HS-27A (cell line): ENCODE data around the gene COX5B.
"Not testable (repeated sequence)": the region's sequence is repeated elsewhere in the genome, so short reads cannot be mapped to it uniquely, and the experiment has no call there.

ENCODE experiments used
- DNase-seq: peaks from one replicate; pipeline ENCODE4 v3.0.0-alpha.2; 2012; ENCODE audit warnings: low read depth, missing footprints

The COX5B gene

GRCh38 chr2:97654309-97654708 lies 8.4 kb downstream of the COX5B start:
- no peak for DNase-seq

GRCh38 chr2:97654791-97655190 lies 8.9 kb downstream of the COX5B start:
- DNase-seq = no peak

GRCh38 chr2:97656129-97656755 lies 10.4 kb downstream of the COX5B start:
- no peak for DNase-seq

GRCh38 chr2:97656905-97657587 lies 11.2 kb downstream of the COX5B start:
- DNase-seq = no peak

GRCh38 chr2:97657986-97658690 lies 12.3 kb downstream of the COX5B start:
- DNase-seq = no peak

GRCh38 chr2:97658691-97659157 lies 12.9 kb downstream of the COX5B start:
- no peak for DNase-seq

- no peak for DNase-seq
Measured at GRCh38 chr2:97659256-97660043, 13.6 kb downstream of the COX5B start.

- DNase-seq = no peak
Measured at GRCh38 chr2:97660044-97660774, 14.3 kb downstream of the COX5B start.

GRCh38 chr2:97660775-97661389 lies 15.0 kb downstream of the COX5B start:
- DNase-seq = no peak

- DNase-seq = no peak
Measured at GRCh38 chr2:97661927-97662326, 16.1 kb downstream of the COX5B start.

GRCh38 chr2:97662386-97662894 lies 16.6 kb downstream of the COX5B start:
- no peak for DNase-seq

- DNase-seq = peak; percentile 92
Measured at GRCh38 chr2:97662895-97663625, 17.2 kb downstream of the COX5B start.

GRCh38 chr2:97663626-97663961 lies 17.7 kb downstream of the COX5B start:
- no peak for DNase-seq

GRCh38 chr2:97663962-97664635 lies 18.2 kb downstream of the COX5B start, which contains the start of gene ACTR1B:
Gene ACTR1B, minus strand, starts transcription at chr2:97664044. Its CDS starts 154 bp downstream, at chr2:97663890.
- DNase-seq = peak; percentile 96

GRCh38 chr2:97664636-97664970 lies 18.7 kb downstream of the COX5B start:
- DNase-seq = no peak

- no peak for DNase-seq
Measured at GRCh38 chr2:97669448-97669847, 23.6 kb downstream of the COX5B start, which contains the start of gene C2orf92. Gene C2orf92, plus strand, starts transcription at chr2:97669713. Its CDS starts 76 bp downstream, at chr2:97669789.

- no peak for DNase-seq
Measured at GRCh38 chr2:97670471-97670870, 24.6 kb downstream of the COX5B start.

GRCh38 chr2:97671526-97671925 lies 25.7 kb downstream of the COX5B start:
- no peak for DNase-seq

- DNase-seq = not testable (repeated sequence)
Measured at GRCh38 chr2:97672606-97673140, 26.8 kb downstream of the COX5B start.
